Esophagus squamous epithelium (tissue), 4 donors: ENCODE results near the gene DRD2.

Source experiments
- POLR2A ChIP-seq, 4 donors: fragments of 450-650 bp; IDR thresholded peaks; one replicate each; pipeline ENCODE4 v1.6.1; 2017; ENCODE audit warnings: antibody characterized with exemption in 4 of 4, mild to moderate bottlenecking in 4 of 4, moderate library complexity in 3 of 4
- TF ChIP-seq, protein P1 (sequence below), 6 experiments: fragments of 450-650 bp in 4 of 6; fragments of 200-600 bp in 2 of 6; sonication (generic) in 2 of 6; IDR thresholded peaks; one replicate each; pipeline ENCODE4 v1.5.1; 2016 to 2019; ENCODE audit warnings: antibody characterized with exemption in 6 of 6, mild to moderate bottlenecking in 4 of 6, moderate library complexity in 4 of 6

- no peak for TF ChIP-seq POLR2A (IDR thresholded peaks at IDR 0.05)
- TF ChIP-seq, protein P1, sequence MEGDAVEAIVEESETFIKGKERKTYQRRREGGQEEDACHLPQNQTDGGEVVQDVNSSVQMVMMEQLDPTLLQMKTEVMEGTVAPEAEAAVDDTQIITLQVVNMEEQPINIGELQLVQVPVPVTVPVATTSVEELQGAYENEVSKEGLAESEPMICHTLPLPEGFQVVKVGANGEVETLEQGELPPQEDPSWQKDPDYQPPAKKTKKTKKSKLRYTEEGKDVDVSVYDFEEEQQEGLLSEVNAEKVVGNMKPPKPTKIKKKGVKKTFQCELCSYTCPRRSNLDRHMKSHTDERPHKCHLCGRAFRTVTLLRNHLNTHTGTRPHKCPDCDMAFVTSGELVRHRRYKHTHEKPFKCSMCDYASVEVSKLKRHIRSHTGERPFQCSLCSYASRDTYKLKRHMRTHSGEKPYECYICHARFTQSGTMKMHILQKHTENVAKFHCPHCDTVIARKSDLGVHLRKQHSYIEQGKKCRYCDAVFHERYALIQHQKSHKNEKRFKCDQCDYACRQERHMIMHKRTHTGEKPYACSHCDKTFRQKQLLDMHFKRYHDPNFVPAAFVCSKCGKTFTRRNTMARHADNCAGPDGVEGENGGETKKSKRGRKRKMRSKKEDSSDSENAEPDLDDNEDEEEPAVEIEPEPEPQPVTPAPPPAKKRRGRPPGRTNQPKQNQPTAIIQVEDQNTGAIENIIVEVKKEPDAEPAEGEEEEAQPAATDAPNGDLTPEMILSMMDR (IDR thresholded peaks at IDR 0.05): no peak
These were observed 67.0 kb downstream of the DRD2 start for GRCh38 chr11:113408206-113408605.
